NOMO-1 (cell line): ENCODE measurements around the gene TMPO.
"Not testable (repeated sequence)": the region's sequence is repeated elsewhere in the genome, so short reads cannot be mapped to it uniquely, and the experiment has no call there.

Experiments used
- DNase-seq, 2 experiments: peaks; one replicate each; lab custom pipeline; 2025; ENCODE audit not compliant: unreplicated experiment in 2 of 2; lab: John Stamatoyannopoulos, UW

The TMPO gene, protein sequence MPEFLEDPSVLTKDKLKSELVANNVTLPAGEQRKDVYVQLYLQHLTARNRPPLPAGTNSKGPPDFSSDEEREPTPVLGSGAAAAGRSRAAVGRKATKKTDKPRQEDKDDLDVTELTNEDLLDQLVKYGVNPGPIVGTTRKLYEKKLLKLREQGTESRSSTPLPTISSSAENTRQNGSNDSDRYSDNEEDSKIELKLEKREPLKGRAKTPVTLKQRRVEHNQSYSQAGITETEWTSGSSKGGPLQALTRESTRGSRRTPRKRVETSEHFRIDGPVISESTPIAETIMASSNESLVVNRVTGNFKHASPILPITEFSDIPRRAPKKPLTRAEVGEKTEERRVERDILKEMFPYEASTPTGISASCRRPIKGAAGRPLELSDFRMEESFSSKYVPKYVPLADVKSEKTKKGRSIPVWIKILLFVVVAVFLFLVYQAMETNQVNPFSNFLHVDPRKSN

GRCh38 chr12:98515287-98516110 lies at the start of gene TMPO:
Gene TMPO (plus strand): TSS chr12:98515590. CDS start chr12:98515868, 278 bp downstream.
- DNase-seq: peak; percentile 93 to 95

DNA sequence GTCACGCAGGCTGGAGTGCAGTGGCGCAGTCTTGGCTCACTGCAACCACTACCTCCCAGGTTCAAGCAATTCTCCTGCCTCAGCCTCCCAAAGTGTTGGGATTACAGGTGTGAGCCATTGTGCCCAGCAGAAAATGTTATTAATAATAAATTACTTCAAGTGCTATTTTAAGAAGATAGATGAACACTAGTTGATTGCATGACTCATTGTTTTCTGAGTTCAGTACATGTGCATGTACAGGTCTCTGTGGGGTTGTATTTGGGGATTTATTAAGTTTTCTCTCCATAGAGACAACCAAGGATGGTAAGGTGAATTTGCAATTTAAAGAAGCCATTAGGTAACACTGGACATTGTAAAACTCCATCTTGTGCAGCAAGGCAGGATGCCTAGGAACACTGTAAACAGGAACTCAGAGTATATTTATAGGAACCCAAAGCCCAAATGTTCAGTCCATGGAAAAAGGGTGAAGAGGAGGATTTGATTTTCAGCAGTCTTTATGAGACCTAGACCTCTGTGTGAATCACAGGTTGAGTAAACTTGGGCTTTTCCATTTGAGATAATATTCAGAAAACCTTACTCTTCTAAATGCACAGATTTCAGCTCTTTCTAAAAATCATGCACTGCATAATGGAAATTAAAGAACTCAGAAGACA lies 49.3 kb upstream of the TMPO start:
- no peak for DNase-seq

- DNase-seq: no peak
Observed at GRCh38 chr12:98466640-98467400, 48.6 kb upstream of the TMPO start.

GRCh38 chr12:98469109-98469508 lies 46.3 kb upstream of the TMPO start:
- DNase-seq: no peak

GRCh38 chr12:98470469-98471082 lies 44.8 kb upstream of the TMPO start:
- DNase-seq: peak; percentile 80 to 89

DNA sequence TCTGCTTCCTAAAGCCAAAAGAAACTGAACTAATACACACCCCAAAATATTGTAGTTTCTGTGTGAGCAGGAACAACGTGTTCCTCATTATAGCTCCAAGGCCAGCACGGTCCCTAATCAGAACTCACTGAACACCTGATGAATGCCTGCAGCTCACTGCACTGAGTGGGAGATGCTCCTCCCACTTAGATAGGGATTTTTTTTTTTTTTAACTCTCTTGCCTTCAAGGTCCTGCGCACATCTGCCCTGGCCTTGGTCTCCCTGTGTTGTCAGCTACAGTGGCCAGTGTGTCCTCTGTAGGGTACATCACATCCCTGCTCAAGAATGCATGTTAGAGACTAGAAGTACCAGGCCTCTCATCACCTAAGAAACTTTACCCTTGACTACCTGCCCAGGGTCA lies 44.3 kb upstream of the TMPO start:
- DNase-seq: no peak

DNA sequence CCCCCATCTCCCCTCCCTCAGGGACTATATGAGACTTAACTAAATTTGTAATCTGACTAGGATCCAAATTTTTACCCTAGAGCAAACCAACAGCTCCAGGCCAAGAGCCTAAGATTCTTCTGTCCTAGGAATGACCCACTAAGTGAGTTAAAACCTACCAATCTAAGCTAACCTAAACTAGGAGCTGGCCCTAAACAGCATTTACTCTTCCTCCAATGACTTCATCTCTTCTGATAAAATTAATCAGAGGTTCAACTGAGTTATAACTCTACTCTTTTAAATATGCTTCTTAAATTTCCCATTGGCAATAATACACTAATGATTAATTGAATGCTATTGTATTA lies 39.9 kb upstream of the TMPO start:
- DNase-seq: no peak

DNA sequence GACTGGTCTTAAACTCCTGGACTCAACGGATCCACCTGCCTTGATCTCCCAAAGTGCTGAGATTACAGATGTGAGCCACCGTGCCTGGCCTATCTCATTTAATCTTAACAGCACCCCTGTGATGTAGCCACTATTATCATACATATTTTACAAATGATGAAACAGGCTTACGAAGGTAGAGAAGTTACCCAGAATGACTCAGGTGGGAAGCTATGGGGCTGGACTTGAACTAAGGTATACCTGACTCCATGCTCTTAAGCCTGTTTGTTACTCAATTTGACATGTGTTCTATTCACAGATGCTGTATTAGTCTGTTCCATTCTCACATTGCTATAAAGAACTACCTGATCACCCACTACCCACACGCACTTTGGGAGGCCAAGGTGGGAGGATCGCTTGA lies 36.8 kb upstream of the TMPO start:
- DNase-seq: no peak

DNA sequence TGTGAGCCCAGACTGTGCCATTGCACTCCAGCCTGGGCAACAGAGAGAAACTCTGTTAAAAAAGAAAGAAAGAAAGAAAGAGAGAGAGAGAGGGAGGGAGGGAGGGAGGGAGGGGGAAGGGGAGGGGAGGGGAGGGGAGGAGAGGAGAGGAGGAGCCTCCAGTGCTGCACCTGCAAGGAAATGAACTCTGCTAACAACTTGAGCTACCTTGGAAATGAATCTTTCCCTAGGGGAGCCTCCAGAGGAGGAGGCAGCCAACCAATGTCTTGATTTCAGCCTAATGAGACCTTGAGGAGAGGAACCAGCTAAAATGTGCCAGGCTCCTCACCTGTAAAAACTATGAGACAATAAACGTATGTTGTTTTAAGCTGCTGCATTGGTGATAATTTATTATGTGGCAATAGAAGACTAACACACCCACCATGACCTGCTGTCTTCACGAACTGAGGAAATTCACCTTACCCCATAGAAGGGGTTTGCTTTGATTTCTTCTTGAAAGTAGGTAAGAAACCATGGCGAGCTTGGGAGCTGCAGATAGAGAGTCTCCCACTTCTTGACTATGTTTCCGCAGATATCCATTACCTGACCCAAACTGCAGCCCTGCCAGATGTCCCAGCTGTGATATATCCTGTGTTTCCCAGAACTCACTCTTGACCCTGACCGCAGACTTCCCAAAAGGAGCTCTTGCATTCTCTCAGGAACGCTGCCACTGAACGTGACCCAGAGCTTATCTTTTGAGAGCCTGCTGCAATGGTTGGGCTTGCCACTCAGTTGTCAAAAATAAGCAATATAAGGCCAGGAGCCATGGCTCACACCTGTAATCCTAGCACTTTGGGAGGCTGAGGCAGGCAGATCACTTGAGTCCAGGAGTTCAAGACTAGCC lies 31.5 kb upstream of the TMPO start:
- no peak for DNase-seq

DNA sequence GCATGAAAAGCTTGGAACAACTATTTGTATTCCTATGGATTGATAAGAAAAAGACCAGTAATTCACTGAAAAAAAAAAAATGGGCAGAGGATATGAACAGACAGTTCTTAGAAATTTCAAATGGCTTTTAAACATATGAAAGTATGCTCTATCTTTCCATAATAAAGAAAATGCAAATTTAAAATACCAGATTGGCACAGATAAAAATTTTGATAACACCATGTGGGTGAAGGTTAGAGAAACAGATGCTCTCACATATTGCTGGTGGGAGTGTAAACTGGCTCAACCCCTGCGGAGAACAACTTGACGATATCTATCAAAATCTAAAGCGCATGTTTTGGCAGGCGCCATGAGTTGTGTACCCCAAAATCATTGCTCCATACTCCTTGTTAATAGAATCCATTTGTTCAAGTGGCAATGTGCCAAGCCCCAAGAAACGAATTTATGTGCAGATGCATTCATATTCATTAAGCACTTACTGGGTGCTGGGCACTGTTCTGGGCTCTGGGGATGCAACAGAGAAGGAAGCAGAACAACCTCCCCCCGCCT lies 29.5 kb upstream of the TMPO start:
- no peak for DNase-seq

DNA sequence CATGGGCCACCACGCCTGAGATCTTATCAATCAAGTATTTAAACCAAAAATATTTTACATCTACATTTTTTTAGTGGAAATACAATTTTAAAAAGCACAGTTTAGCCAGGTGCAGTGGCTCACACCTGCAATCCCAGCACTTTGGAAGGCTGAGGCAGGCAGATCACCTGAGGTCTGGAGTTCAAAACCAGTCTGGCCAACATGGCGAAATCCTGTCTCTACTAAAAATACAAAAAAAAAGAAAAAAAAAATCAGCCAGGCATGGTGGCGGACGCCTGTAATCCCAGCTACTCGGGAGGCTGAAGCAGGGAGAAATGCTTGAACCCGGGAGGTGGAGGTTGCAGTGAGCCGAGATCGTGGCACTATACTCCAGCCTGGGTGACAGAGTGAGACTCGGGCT lies 27.0 kb upstream of the TMPO start:
- DNase-seq: not testable (repeated sequence)

GRCh38 chr12:98489176-98489575 lies 26.2 kb upstream of the TMPO start:
- no peak for DNase-seq

- DNase-seq: peak; percentile 59 to 61
Observed at GRCh38 chr12:98490501-98491453, 24.6 kb upstream of the TMPO start.

DNA sequence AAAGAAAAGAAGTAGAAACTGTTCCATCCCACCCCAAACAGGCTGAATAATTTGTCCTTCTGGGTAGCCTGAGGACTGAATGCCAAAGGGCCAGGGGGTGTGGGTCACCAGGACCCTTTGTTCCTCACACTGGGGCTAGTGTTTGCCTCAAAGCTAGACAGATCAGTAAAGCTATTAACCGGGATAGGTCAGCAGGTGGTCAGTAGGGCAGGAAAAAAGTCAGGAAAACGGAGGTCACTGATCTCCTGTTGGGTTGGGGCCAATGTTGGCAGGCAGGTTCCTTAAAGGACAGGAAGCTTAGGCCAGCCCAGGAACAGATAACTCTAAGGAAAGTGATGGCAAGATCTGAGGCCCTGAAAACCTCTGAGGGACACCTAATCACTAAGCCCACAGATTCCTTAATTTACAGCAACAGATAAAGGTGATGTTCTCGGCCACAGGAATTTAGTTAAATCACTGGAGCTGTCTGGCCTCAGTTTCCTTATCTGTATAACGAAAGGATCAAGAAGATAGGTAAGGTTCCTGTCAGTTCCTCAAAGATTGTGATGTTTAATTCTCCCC lies 22.7 kb upstream of the TMPO start:
- no peak for DNase-seq

GRCh38 chr12:98501266-98501629 lies 14.1 kb upstream of the TMPO start:
- not testable (repeated sequence) for DNase-seq

DNA sequence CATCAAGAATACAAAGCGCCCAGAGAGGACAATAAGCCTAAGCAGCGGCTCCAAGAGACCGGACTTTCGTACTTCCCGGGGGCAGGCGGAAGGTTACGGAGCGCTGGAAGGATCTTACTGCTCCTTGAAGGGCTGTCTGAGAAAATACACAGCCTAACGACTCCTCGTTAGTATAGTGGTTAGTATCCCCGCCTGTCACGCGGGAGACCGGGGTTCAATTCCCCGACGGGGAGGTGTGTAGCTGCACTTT lies 12.1 kb upstream of the TMPO start:
- peak; percentile 81 to 90 for DNase-seq

GRCh38 chr12:98503592-98504367 lies 11.6 kb upstream of the TMPO start:
- DNase-seq: peak; percentile 90 to 92
